ENCODE data around the gene RIT1. TPM values are rescaled to one million over a fixed set of nuclear protein-coding genes. Genes with fewer than 3 reads are reported as not detected.

The RIT1 gene
- total RNA-seq, 1 experiment from 2014 or later: 28.1 TPM

- ChIA-PET POLR2A (interaction anchor here (0.7 kb wide), 1 partner anchor 12 kb away, joined by 5 read pairs; no protein-coding TSS in a partner anchor), CTCF (no interaction called here)
- no peaks in the 10 kb centered on the region for H3K27me3 ChIP-seq (ENCODE audit: control insufficient read depth, insufficient read depth, low read length)
- in situ Hi-C loops (cut with HindIII; ENCODE audit: low pct_unique_long_range_greater_than_20kb, low sequenced_read_pairs): no loop called here
- no TSS peak for BruUV-seq (replicated peaks)
- peaks cover 23% of the 10 kb centered on the region for H3K36me3 ChIP-seq (ENCODE audit: control insufficient read depth, insufficient read depth, low read length)
- TF ChIP-seq, protein P1, sequence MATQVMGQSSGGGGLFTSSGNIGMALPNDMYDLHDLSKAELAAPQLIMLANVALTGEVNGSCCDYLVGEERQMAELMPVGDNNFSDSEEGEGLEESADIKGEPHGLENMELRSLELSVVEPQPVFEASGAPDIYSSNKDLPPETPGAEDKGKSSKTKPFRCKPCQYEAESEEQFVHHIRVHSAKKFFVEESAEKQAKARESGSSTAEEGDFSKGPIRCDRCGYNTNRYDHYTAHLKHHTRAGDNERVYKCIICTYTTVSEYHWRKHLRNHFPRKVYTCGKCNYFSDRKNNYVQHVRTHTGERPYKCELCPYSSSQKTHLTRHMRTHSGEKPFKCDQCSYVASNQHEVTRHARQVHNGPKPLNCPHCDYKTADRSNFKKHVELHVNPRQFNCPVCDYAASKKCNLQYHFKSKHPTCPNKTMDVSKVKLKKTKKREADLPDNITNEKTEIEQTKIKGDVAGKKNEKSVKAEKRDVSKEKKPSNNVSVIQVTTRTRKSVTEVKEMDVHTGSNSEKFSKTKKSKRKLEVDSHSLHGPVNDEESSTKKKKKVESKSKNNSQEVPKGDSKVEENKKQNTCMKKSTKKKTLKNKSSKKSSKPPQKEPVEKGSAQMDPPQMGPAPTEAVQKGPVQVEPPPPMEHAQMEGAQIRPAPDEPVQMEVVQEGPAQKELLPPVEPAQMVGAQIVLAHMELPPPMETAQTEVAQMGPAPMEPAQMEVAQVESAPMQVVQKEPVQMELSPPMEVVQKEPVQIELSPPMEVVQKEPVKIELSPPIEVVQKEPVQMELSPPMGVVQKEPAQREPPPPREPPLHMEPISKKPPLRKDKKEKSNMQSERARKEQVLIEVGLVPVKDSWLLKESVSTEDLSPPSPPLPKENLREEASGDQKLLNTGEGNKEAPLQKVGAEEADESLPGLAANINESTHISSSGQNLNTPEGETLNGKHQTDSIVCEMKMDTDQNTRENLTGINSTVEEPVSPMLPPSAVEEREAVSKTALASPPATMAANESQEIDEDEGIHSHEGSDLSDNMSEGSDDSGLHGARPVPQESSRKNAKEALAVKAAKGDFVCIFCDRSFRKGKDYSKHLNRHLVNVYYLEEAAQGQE (IDR thresholded peaks at IDR 0.05; ENCODE audit: insufficient read depth in 1 of 2, low read depth in 2 of 2, low read length in 1 of 2): no peak
- TF ChIP-seq TCF7L2 (IDR thresholded peaks at IDR 0.05; ENCODE audit: low read depth, low read length) (no peak), SIN3A (IDR thresholded peaks at IDR 0.05; ENCODE audit: borderline replicate concordance, insufficient read depth, low read depth, low read length) (no peak), CTCF (IDR thresholded peaks at IDR 0.05) (no peak), POLR2AphosphoS5 (IDR thresholded peaks at IDR 0.05; ENCODE audit: low read depth, low read length) (no peak)
- intact Hi-C loops (cut with micrococcal nuclease; ENCODE audit: unreplicated experiment): no loop called here
- DNase-seq (ENCODE audit: low read depth, low spot score) (no peak), ATAC-seq (no peak)
- no peaks in the 10 kb centered on the region for H3K9me3 ChIP-seq (ENCODE audit: control insufficient read depth, insufficient read depth, low read depth, low read length)
- H3K4me1 ChIP-seq (ENCODE audit: control insufficient read depth, insufficient read depth, low read length): peaks cover under 1% of the 10 kb centered on the region; the same call in 1 of the 2 replicates
- no peak overlapping the region for H3K4me3 ChIP-seq (ENCODE audit: low read depth in 2 of 2, low read length in 2 of 2)
- H3K27ac ChIP-seq (ENCODE audit: low read length): no peak overlapping the region
Observed at GRCh38 chr1:155952505-155952890, 41.3 kb upstream of the RIT1 start.

- Histone ChIP-seq H3K4me3 (ENCODE audit: low read depth in 2 of 2, low read length in 2 of 2) (no peak overlapping the region), H3K9me3 (ENCODE audit: control insufficient read depth, insufficient read depth, low read depth, low read length) (no peaks in the 10 kb centered on the region)
Observed at GRCh38 chr1:155951753-155952504, 40.8 kb upstream of the RIT1 start.

More at GRCh38 chr1:155951753-155952504, 40.8 kb upstream of the RIT1 start:
- no TSS peak for BruUV-seq (replicated peaks)
- no peak for DNase-seq (ENCODE audit: low read depth, low spot score)
- POLR2A ChIA-PET: no interaction called here
- Histone ChIP-seq H3K4me1 (ENCODE audit: control insufficient read depth, insufficient read depth, low read length) (peaks cover 6% of the 10 kb centered on the region), H3K27me3 (ENCODE audit: control insufficient read depth, insufficient read depth, low read length) (no peaks in the 10 kb centered on the region), H3K36me3 (ENCODE audit: control insufficient read depth, insufficient read depth, low read length) (peaks cover 21% of the 10 kb centered on the region), H3K27ac (ENCODE audit: low read length) (no peak overlapping the region)
- intact Hi-C loops (cut with micrococcal nuclease; ENCODE audit: unreplicated experiment): no loop called here
- no peak for ATAC-seq
- CTCF ChIA-PET: no interaction called here
- in situ Hi-C loops (cut with HindIII; ENCODE audit: low pct_unique_long_range_greater_than_20kb, low sequenced_read_pairs): no loop called here
- TF ChIP-seq, protein P1 (IDR thresholded peaks at IDR 0.05; ENCODE audit: insufficient read depth in 1 of 2, low read depth in 2 of 2, low read length in 1 of 2): no peak
- no peak for TF ChIP-seq TCF7L2 (IDR thresholded peaks at IDR 0.05; ENCODE audit: low read depth, low read length)

Measured in Panc1 (cell line).